ENCODE results near the gene PCCA.
A peak's percentile ranks its signal among the peaks of the same experiment; 100 is the strongest.
"Not testable (repeated sequence)": the region's sequence is repeated elsewhere in the genome, so short reads cannot be mapped to it uniquely, and the experiment has no call there.

The PCCA gene

GRCh38 chr13:100146534-100146933 lies 57.6 kb downstream of the PCCA start:
- DNase-seq = no peak

GRCh38 chr13:100147825-100148224 lies 58.9 kb downstream of the PCCA start:
- no peak for DNase-seq

GRCh38 chr13:100148422-100148821 lies 59.5 kb downstream of the PCCA start:
- no peak for DNase-seq

GRCh38 chr13:100149389-100149788 lies 60.5 kb downstream of the PCCA start:
- DNase-seq = no peak

GRCh38 chr13:100150711-100151110 lies 61.8 kb downstream of the PCCA start:
- DNase-seq = not testable (repeated sequence)

GRCh38 chr13:100154842-100155416 lies 66.0 kb downstream of the PCCA start:
- DNase-seq = peak; percentile 21 to 52

- DNase-seq = peak in 1 of 2 experiments; percentile 47
These were observed 67.9 kb downstream of the PCCA start for GRCh38 chr13:100156788-100157187.

GRCh38 chr13:100158569-100158968 lies 69.7 kb downstream of the PCCA start:
- DNase-seq = no peak

GRCh38 chr13:100159584-100159983 lies 70.7 kb downstream of the PCCA start:
- DNase-seq = no peak

- no peak for DNase-seq
These were observed 71.6 kb downstream of the PCCA start for GRCh38 chr13:100160450-100160849.

- no peak for DNase-seq
These were observed 74.5 kb downstream of the PCCA start for GRCh38 chr13:100163375-100163774.

- DNase-seq = no peak
These were observed 84.3 kb downstream of the PCCA start for GRCh38 chr13:100173203-100173602.

GRCh38 chr13:100174455-100174854 lies 85.6 kb downstream of the PCCA start:
- DNase-seq = not testable (repeated sequence)

- DNase-seq = peak; percentile 10 to 25
These were observed 86.3 kb downstream of the PCCA start for GRCh38 chr13:100175078-100175802.

GRCh38 chr13:100175803-100176182 lies 86.9 kb downstream of the PCCA start:
- no peak for DNase-seq

GRCh38 chr13:100176801-100177400 lies 88.0 kb downstream of the PCCA start:
- DNase-seq = peak; percentile 45 to 70

- DNase-seq = no peak
These were observed 89.4 kb downstream of the PCCA start for GRCh38 chr13:100178309-100178708.

- DNase-seq = no peak
These were observed 90.4 kb downstream of the PCCA start for GRCh38 chr13:100179276-100179675.

GRCh38 chr13:100182900-100183490 lies 94.1 kb downstream of the PCCA start:
- DNase-seq = peak in 1 of 2 experiments; percentile 62

- no peak for DNase-seq
These were observed 95.2 kb downstream of the PCCA start for GRCh38 chr13:100184095-100184494.

GRCh38 chr13:100195568-100195967 lies 106.7 kb downstream of the PCCA start:
- DNase-seq = no peak

- no peak for DNase-seq
These were observed 107.5 kb downstream of the PCCA start for GRCh38 chr13:100196375-100196774.

GRCh38 chr13:100197116-100197515 lies 108.2 kb downstream of the PCCA start:
- DNase-seq = no peak
